ENCODE measurements around the gene CENPL. TPM values are rescaled to one million over a fixed set of nuclear protein-coding genes. Genes with fewer than 3 reads are reported as not detected.
"Not testable (repeated sequence)": the region's sequence is repeated elsewhere in the genome, so short reads cannot be mapped to it uniquely, and the experiment has no call there.

CENPL gene
- total RNA-seq, 4 donors from 2014 or later, result 0.51 to 24.2 (median 4.7) TPM; not detected in 1

GRCh38 chr1:173862769-173863223 is 38.1 kb upstream of the CENPL start:
- Histone ChIP-seq H3K27ac (no peak overlapping the region), H3K36me3 (no peaks in the 10 kb centered on the region), H3K27me3 (no peaks in the 10 kb centered on the region), H3K9me3 (no peaks in the 10 kb centered on the region), H3K4me1 (no peaks in the 10 kb centered on the region), H3K4me3 (no peak overlapping the region)
- DNase-seq, result no peak
- no peak for TF ChIP-seq POLR2A (IDR thresholded peaks at IDR 0.05)
- no peak for TF ChIP-seq CTCF (IDR thresholded peaks at IDR 0.05)
- intact Hi-C loops (cut with DNase I; ENCODE audit: low total_unique reads), result no loop called here

GRCh38 chr1:173862146-173862768 is 37.6 kb upstream of the CENPL start:
- H3K27ac ChIP-seq; H3K4me1 ChIP-seq; H3K27me3 ChIP-seq; intact Hi-C loops (cut with DNase I; ENCODE audit: low total_unique reads); H3K9me3 ChIP-seq; H3K36me3 ChIP-seq; H3K4me3 ChIP-seq; DNase-seq: not testable (repeated sequence)

- TF ChIP-seq CTCF (IDR thresholded peaks at IDR 0.05), result no peak
- TF ChIP-seq POLR2A (IDR thresholded peaks at IDR 0.05), result no peak
- H3K4me1 ChIP-seq, result no peaks in the 10 kb centered on the region
- no peaks in the 10 kb centered on the region for H3K36me3 ChIP-seq
- no peaks in the 10 kb centered on the region for H3K27me3 ChIP-seq
- H3K27ac ChIP-seq, result no peak overlapping the region
- no peak for DNase-seq
- no peak overlapping the region for H3K4me3 ChIP-seq
- H3K9me3 ChIP-seq, result no peaks in the 10 kb centered on the region
- intact Hi-C loops (cut with DNase I; ENCODE audit: low total_unique reads), result no loop called here
These were observed 37.1 kb upstream of the CENPL start for GRCh38 chr1:173861731-173862145.

- no peaks in the 10 kb centered on the region for H3K4me1 ChIP-seq
- TF ChIP-seq CTCF (IDR thresholded peaks at IDR 0.05) (no peak), POLR2A (IDR thresholded peaks at IDR 0.05) (no peak)
- no peaks in the 10 kb centered on the region for H3K27me3 ChIP-seq
- no peaks in the 10 kb centered on the region for H3K36me3 ChIP-seq
- no peak overlapping the region for H3K27ac ChIP-seq
- no peak for DNase-seq
- intact Hi-C loops (cut with DNase I; ENCODE audit: low total_unique reads), result no loop called here
- no peaks in the 10 kb centered on the region for H3K9me3 ChIP-seq
- no peak overlapping the region for H3K4me3 ChIP-seq
These were observed 35.4 kb upstream of the CENPL start for GRCh38 chr1:173860065-173860464.

GRCh38 chr1:173859547-173859946 is 34.9 kb upstream of the CENPL start:
- H3K27ac ChIP-seq; H3K9me3 ChIP-seq; H3K4me3 ChIP-seq; intact Hi-C loops (cut with DNase I; ENCODE audit: low total_unique reads); H3K4me1 ChIP-seq; H3K27me3 ChIP-seq; H3K36me3 ChIP-seq; DNase-seq: not testable (repeated sequence)

GRCh38 chr1:173857363-173857917 is 32.8 kb upstream of the CENPL start:
- DNase-seq, result no peak
- intact Hi-C loops (cut with DNase I; ENCODE audit: low total_unique reads), result no loop called here
- no peaks in the 10 kb centered on the region for H3K9me3 ChIP-seq
- H3K27me3 ChIP-seq, result no peaks in the 10 kb centered on the region
- no peaks in the 10 kb centered on the region for H3K4me1 ChIP-seq
- TF ChIP-seq CTCF (IDR thresholded peaks at IDR 0.05) (no peak), POLR2A (IDR thresholded peaks at IDR 0.05) (no peak)
- no peak overlapping the region for H3K4me3 ChIP-seq
- H3K27ac ChIP-seq, result no peak overlapping the region
- no peaks in the 10 kb centered on the region for H3K36me3 ChIP-seq
